NCI-H128 (cell line): ENCODE data around the gene FALEC.
A peak's percentile ranks its signal among the peaks of the same experiment; 100 is the strongest.
"Not testable (repeated sequence)": the region's sequence is repeated elsewhere in the genome, so short reads cannot be mapped to it uniquely, and the experiment has no call there.

Experiments
- DNase-seq: peaks from one replicate; lab custom pipeline; 2025; ENCODE audit not compliant: unreplicated experiment; lab: John Stamatoyannopoulos, UW

The FALEC gene

DNA sequence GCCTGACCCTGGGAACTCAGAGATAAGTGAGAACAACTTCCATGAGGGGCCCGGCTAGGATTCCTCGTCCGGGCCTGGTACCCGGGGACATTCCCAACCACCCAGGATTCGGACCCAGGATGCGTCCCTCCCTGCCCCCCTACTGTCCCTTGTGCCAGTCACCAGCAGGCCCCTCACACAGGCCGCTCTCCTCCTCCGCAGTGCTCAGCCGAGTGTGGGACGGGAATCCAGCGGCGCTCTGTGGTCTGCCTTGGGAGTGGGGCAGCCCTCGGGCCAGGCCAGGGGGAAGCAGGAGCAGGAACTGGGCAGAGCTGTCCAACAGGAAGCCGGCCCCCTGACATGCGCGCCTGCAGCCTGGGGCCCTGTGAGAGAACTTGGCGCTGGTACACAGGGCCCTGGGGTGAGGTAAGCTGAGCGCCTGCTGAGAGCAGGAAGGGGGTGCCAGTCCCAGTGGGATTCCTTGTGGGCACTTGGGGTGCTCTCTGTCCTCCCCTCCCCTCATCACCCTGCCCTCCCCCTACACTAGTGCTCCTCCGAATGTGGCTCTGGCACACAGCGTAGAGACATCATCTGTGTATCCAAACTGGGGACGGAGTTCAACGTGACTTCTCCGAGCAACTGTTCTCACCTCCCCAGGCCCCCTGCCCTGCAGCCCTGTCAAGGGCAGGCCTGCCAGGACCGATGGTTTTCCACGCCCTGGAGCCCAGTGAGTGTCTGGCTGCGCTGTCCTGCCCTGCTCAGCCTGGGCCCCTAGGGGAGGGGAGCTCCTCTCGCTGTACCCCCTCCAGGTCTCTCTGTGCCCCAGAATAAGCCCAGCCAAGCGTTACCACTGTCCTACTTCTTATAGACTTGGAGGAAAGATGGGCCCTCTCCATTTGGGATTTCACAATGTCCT is 43.5 kb downstream of the FALEC start:
- no peak for DNase-seq

DNA sequence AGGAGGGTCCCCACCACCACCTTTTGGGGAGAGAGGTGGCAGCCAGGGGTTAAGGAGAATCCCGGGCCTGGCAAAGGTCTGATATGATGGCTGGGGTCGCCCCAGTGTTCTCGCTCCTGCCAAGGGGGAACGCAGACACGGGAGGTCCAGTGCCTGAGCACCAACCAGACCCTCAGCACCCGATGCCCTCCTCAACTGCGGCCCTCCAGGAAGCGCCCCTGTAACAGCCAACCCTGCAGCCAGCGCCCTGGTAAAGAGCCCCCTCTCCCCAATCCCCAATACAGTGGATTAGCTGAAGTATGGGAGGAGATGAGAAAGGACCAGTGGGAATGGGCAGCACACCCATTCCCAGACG is 44.1 kb downstream of the FALEC start:
- DNase-seq: no peak

GRCh38 chr1:150560011-150560438 is 44.5 kb downstream of the FALEC start:
- DNase-seq: peak; percentile 33

DNA sequence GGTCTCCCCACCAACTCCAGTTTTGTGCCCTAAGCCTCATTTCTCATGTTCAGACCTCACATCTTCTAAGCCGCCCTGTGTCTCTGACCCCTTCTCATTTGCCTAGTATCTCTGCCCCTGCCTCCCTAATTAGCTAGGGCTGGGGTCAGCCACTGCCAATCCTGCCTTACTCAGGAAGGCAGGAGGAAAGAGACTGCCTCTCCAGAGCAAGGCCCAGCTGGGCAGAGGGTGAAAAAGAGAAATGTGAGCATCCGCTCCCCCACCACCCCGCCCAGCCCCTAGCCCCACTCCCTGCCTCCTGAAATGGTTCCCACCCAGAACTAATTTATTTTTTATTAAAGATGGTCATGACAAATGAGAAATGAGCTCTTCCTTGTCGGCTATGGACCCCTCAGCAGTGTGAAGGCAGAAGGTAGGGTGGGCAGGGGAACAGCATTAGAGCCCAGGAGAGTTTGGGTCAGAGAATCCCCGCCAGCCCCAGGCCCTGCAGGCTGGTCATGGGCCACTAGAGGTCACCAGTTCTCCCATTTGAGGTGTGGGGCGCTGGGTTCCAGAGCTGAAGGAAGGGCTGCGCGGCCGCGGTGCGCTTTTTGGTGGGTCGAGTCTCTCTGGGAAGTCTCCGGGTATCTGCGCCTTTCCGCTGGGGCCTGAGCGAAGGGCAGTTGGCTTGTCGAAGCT is 45.2 kb downstream of the FALEC start:
- peak; percentile 79 for DNase-seq

DNA sequence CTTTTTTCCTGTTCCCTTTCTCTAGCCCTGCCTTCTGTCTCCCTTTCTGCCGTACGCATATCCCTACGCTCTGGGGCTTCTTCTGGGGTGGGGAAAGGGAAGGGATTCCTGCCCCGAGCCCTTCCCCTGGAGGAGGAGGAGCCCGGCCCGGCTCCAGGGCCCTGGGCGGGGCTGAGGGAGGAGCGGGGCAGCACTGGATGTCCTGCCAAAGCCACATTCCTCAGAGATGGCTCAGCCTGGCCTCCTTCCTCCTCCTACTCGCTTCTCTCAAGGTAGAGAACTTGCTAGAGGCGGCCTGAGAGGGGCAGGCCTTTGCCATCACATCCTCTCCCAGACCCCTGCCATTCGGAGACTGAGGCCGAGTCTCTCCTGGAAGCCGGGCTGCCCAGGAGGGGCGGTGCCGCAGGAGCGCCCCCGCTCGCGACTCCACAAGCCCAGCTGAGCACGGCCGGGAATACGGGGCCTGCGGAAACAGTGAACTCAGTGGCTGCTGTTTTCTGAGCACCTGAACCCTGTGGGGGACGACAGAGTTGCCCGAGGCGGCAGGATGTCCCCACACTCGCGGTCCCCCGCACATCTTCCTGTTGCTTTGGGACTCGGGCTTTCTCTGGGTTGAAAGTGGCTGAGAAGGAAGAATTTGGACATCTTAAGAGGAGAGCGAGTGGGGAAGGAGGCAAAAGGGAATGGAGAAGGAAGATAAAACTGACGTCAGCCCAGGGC is 45.9 kb downstream of the FALEC start:
- peak; percentile 67 for DNase-seq

DNA sequence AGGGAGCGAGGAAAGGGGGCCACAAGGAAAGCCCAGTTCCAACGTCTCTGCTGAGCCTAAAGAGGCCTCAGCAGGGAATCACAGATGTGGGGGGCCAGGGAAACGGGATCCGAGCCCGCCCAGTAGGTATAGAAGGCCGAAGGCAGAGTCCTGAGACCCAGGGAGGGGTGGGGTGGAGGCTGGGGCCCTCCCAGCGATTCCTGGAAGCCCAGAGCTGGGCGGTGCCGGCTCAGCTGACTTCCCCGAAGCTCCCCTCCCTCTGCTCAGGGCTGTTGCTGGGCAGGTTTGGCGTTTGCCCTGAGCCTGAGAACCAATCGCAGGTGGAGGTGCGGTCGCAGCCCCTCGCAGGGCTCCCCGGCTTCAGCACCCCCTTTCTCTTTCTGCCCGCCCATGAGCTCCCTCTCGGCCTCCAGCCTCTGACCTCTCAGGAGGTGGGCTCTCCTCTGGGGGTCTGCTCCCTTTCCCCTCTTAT is 46.5 kb downstream of the FALEC start:
- DNase-seq: peak; percentile 62

GRCh38 chr1:150562446-150563339 is 47.1 kb downstream of the FALEC start:
- DNase-seq: no peak

DNA sequence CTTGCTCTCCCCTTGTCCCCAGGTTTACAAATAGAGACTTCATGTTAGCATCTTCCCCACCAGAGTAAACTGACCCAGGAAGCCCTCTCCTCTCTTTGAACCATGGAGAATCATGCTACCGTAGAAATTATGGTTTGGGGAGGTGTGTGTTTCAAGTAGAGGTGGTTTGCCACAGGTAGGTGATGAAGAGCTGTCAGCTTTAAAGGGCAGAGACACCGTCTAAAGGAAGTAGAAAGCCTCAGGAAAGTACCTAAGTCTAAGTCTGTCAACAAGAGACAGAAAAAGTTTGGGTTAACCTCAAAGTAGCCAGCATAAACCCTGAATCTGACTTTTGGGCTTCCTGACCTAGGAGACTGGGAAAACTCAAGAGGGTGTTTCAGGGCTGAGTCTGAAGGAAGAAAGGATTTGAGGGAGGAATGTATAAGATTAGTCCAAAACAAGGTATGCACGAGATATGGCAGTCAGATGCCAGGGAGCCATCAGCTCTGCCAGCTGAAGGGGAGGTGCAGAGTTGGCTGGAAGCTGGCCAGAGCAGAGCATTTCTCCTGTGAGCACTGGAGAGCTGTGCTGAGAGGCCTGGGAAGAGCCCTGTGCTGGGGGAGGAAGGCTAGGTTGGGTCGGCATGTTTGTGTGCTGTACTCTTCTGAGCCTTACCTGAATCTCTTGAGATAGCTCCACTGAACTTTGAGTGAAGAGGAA is 47.9 kb downstream of the FALEC start:
- DNase-seq: no peak

GRCh38 chr1:150564051-150564991 is 48.8 kb downstream of the FALEC start:
- DNase-seq: no peak

DNA sequence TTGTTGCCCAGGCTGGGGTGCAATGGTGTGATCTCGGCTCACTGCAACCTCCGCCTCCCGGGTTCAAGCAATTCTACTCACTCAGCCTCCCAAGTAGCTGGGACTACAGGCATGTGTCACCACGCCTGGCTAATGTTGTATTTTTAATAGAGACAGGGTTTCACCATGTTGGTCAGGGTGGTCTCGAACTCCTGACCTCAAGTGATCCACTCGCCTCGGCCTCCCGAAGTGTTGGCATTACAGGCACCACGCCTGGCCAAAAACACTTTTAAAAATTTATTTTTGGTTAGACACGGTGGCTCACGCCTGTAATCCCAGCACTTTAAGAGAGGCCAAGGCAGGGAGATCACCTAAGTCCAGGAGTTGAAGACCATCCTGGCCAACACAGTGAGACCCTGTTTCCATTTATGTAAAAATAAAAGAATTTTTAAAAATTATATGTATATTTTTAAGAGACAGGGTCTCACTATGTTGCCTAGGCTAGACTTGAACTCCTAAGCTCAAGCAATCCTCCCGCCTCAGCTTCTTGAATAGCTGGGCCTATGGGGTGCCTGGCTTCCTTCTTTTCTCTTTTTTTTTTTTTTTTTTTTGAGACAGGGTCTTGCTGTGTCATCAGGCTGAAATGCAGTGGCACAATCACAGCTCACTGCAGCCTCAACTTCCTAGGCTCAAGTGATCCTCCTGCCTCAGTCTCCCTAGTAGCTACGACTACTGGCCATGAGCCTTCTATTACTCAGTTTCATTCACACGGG is 49.9 kb downstream of the FALEC start:
- not testable (repeated sequence) for DNase-seq

GRCh38 chr1:150566589-150567340 is 51.2 kb downstream of the FALEC start:
- no peak for DNase-seq

DNA sequence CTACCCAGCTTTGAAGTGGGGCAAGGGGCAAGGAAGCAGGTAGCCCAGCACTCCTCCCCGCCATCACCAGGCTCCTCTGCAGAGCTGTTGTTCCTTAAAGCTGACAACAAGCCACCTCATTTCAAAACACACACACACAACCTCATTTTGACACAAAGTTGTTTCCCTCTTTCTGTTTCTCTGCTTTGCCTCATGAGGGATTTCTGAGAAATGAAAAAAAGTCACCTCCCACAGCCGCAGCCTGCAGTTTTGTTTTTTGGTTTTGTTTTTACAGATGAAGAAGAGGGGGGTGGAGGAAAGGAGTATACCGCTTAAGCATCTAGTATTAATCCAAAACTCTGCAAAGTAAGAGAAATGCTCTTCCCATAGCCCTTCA is 51.8 kb downstream of the FALEC start:
- DNase-seq: no peak

GRCh38 chr1:150567717-150568593 is 52.4 kb downstream of the FALEC start:
- no peak for DNase-seq

DNA sequence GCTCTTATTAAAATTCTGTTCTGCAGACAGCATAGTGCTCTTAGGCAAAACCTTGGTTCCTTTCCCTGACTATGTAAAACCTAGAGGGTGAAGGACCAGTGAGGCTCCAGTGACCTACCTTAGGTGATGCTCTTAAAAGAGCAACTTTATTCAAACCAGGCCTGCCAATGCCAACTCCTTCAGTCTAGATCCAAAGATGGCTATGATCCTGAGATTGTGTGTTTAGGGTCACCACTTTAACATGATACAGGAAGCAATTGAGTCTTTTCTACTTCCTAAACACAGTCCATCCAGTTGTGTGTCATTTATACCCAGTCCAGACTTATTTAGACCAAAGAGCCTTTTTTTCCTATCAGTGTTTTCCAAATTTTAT is 53.0 kb downstream of the FALEC start:
- DNase-seq: no peak

DNA sequence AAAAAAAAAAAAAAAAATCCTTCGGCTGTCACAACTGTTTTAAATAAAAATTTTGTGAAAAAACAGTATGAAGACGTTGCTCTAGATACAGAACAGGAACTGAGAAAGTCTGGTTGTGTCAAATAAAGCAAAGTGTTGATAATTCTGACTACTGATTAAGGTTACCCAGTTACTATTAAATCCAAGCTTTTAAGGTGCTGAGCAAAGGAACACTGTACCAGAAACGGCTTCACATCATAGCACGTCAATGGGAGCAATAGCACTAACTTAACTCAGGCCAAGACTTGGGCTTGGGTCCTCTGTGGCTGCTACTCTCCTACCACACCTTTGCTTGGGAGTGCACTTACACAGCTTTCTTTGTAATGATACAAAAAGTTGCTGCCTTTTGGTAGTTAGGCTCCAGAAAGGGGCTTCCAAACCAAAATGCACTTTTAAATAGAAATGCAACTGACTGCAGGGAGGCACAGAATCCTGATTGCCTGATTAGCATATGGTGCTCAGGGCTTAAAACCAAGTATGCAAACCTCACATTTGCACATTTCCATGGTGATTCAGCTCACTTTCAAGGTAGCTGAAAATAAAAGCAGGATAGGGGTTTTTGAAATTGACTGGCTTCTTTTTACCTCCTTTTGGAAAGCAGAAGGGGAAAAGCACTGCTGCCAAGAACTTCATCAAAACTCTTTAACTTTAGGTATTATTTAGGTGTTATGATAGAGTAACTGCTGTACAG is 57.5 kb downstream of the FALEC start:
- DNase-seq: no peak

- not testable (repeated sequence) for DNase-seq
Observed at GRCh38 chr1:150573648-150574071, 58.1 kb downstream of the FALEC start.
